ENCODE data around the gene CYP2J2.

- TF ChIP-seq POLR2AphosphoS5 (IDR thresholded peaks at IDR 0.05; ENCODE audit: low read depth, low read length) = no peak
- no peak for TF ChIP-seq CTCF (IDR thresholded peaks at IDR 0.05 in 2 of 3, conservative IDR thresholded peaks at IDR 0.05 in 1 of 3; ENCODE audit: borderline replicate concordance in 1 of 3, insufficient read depth in 1 of 3, low read depth in 2 of 3, low read length in 2 of 3)
- TF ChIP-seq, protein P1, sequence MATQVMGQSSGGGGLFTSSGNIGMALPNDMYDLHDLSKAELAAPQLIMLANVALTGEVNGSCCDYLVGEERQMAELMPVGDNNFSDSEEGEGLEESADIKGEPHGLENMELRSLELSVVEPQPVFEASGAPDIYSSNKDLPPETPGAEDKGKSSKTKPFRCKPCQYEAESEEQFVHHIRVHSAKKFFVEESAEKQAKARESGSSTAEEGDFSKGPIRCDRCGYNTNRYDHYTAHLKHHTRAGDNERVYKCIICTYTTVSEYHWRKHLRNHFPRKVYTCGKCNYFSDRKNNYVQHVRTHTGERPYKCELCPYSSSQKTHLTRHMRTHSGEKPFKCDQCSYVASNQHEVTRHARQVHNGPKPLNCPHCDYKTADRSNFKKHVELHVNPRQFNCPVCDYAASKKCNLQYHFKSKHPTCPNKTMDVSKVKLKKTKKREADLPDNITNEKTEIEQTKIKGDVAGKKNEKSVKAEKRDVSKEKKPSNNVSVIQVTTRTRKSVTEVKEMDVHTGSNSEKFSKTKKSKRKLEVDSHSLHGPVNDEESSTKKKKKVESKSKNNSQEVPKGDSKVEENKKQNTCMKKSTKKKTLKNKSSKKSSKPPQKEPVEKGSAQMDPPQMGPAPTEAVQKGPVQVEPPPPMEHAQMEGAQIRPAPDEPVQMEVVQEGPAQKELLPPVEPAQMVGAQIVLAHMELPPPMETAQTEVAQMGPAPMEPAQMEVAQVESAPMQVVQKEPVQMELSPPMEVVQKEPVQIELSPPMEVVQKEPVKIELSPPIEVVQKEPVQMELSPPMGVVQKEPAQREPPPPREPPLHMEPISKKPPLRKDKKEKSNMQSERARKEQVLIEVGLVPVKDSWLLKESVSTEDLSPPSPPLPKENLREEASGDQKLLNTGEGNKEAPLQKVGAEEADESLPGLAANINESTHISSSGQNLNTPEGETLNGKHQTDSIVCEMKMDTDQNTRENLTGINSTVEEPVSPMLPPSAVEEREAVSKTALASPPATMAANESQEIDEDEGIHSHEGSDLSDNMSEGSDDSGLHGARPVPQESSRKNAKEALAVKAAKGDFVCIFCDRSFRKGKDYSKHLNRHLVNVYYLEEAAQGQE (IDR thresholded peaks at IDR 0.05; ENCODE audit: low read depth) = no peak
- TF ChIP-seq ELF1 (IDR thresholded peaks at IDR 0.05; ENCODE audit: borderline replicate concordance, low read depth) = no peak
- TF ChIP-seq POLR2A (IDR thresholded peaks at IDR 0.05; ENCODE audit: borderline replicate concordance, extremely low read depth, insufficient read depth, insufficient read length) = no peak
- TF ChIP-seq CBX3 (IDR thresholded peaks at IDR 0.05; ENCODE audit: low read depth) = no peak
- TF ChIP-seq JUND (IDR thresholded peaks at IDR 0.05) = no peak
Observed at GRCh38 chr1:59972216-59972927, 45.8 kb upstream of the CYP2J2 start.
